SK-N-MC (cell line): ENCODE data around the gene BMP6.

Experiments used
- EZH2 ChIP-seq: fragments of 200-600 bp; sonication (generic); IDR thresholded peaks from one replicate; pipeline ENCODE4 v1.6.1; 2017; ENCODE audit warnings: antibody characterized with exemption
- POLR2AphosphoS5 ChIP-seq: IDR thresholded peaks from 2 replicates; pipeline ENCODE4 v1.6.1; 2012; ENCODE audit warnings: mild to moderate bottlenecking, low read depth, low read length, borderline replicate concordance

GRCh38 chr6:7815716-7816115, 89.8 kb downstream of the BMP6 start:
- TF ChIP-seq POLR2AphosphoS5 (no peak), EZH2 (no peak)
